Adrenal gland (tissue), 5 donors: ENCODE results near the gene BRD1.

ENCODE experiments used
- POLR2A ChIP-seq, 2 donors: fragments of 450-650 bp; IDR thresholded peaks; one replicate each; pipeline ENCODE4 v1.6.1; 2017; ENCODE audit warnings: antibody characterized with exemption in 2 of 2, mild to moderate bottlenecking in 2 of 2, moderate library complexity in 1 of 2
- TF ChIP-seq, protein P1 (sequence below), 6 experiments: fragments of 450-650 bp in 4 of 6; fragments of 200-600 bp in 2 of 6; sonication (generic) in 1 of 6; IDR thresholded peaks; 1 replicate in 5 of 6; 2 replicates in 1 of 6; pipeline versions ENCODE4 v1.5.1 to v1.8.0; 2016 to 2021; ENCODE audit warnings: antibody characterized with exemption in 6 of 6, mild to moderate bottlenecking in 2 of 6, moderate library complexity in 1 of 6
- donor health status: DM: no; HTN: no; CAD: no.

DNA sequence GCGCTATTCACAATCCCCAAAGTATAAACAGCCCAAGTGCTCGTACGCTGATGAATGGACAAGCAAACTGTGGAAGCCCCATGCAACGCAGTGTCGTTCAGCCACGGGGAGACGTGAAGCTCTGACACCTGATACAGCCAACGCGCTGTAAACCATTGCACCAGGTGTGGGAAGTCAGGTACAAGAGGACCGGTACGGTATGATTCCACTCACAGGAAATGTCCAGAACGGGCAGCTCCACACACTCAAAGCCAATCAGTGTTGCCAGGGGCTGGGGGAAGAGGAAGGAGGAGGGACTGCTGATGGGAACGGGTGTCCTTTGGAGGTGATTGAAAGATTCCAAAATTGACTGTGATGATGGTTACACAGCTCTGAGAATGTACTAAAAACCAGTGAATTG is 64.5 kb downstream of the BRD1 start:
- TF ChIP-seq, protein P1, sequence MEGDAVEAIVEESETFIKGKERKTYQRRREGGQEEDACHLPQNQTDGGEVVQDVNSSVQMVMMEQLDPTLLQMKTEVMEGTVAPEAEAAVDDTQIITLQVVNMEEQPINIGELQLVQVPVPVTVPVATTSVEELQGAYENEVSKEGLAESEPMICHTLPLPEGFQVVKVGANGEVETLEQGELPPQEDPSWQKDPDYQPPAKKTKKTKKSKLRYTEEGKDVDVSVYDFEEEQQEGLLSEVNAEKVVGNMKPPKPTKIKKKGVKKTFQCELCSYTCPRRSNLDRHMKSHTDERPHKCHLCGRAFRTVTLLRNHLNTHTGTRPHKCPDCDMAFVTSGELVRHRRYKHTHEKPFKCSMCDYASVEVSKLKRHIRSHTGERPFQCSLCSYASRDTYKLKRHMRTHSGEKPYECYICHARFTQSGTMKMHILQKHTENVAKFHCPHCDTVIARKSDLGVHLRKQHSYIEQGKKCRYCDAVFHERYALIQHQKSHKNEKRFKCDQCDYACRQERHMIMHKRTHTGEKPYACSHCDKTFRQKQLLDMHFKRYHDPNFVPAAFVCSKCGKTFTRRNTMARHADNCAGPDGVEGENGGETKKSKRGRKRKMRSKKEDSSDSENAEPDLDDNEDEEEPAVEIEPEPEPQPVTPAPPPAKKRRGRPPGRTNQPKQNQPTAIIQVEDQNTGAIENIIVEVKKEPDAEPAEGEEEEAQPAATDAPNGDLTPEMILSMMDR (IDR thresholded peaks at IDR 0.05), result no peak
- no peak for TF ChIP-seq POLR2A (IDR thresholded peaks at IDR 0.05)
